CD8-positive, alpha-beta memory T cell (primary cell): Measurements from ENCODE around the gene CH25H. TPM values are rescaled to one million over a fixed set of nuclear protein-coding genes. Genes with fewer than 3 reads are reported as not detected.

ENCODE experiments used
- CTCF ChIA-PET: fragments of 350-600 bp; sonication (Branson Sonifier 250); formaldehyde crosslinking; loops from one replicate; lab custom pipeline; 2021; ENCODE audit warnings: antibody characterized with exemption; lab: Charles Lee
- POLR2A ChIA-PET: fragments of 350-600 bp; sonication (Branson Sonifier 250); formaldehyde crosslinking; loops from one replicate; lab custom pipeline; 2021; ENCODE audit warnings: antibody characterized with exemption; lab: Charles Lee
- DNase-seq, 5 donors: peaks; one replicate each; pipeline versions ENCODE4 v3.0.0 to v3.0.0-alpha.2; 2020 to 2022; ENCODE audit warnings: mixed read lengths in 1 of 5
- H3K27ac ChIP-seq: one replicate; pipeline ENCODE4 v1.7.0; 2013; ENCODE audit warnings: low read depth, mild to moderate bottlenecking, low read length, moderate library complexity
- H3K27me3 ChIP-seq: 2 replicates; pipeline ENCODE4 v1.7.0; 2013; ENCODE audit warnings: low read length, mild to moderate bottlenecking; ENCODE audit not compliant: insufficient read depth, poor library complexity, severe bottlenecking
- H3K36me3 ChIP-seq: 2 replicates; pipeline ENCODE4 v1.7.0; 2013; ENCODE audit warnings: mild to moderate bottlenecking, low read length, moderate library complexity; ENCODE audit not compliant: insufficient read depth
- H3K4me1 ChIP-seq: 2 replicates; pipeline ENCODE4 v1.7.0; 2013; ENCODE audit warnings: mild to moderate bottlenecking, low read length, moderate library complexity; ENCODE audit not compliant: insufficient read depth
- H3K4me3 ChIP-seq: 2 replicates; pipeline ENCODE4 v1.7.0; 2013; ENCODE audit warnings: mild to moderate bottlenecking, low read length
- H3K9me3 ChIP-seq: 2 replicates; pipeline ENCODE4 v1.7.0; 2013; ENCODE audit warnings: mild to moderate bottlenecking, low read length
- H3K27ac Mint-ChIP-seq, 8 donors: one replicate each; pipeline ENCODE4 v1.8.0; 2020 to 2021; ENCODE audit warnings: mixed read lengths in 8 of 8, mild to moderate bottlenecking in 6 of 8, inconsistent platforms in 3 of 8, moderate library complexity in 3 of 8
- H3K27me3 Mint-ChIP-seq, 2 donors: one replicate each; pipeline ENCODE4 v1.8.0; 2020 to 2021; ENCODE audit warnings: mixed read lengths in 2 of 2, mild to moderate bottlenecking in 1 of 2, moderate library complexity in 1 of 2
- H3K36me3 Mint-ChIP-seq, 3 donors: one replicate each; pipeline ENCODE4 v1.8.0; 2020 to 2021; ENCODE audit warnings: mixed read lengths in 3 of 3, inconsistent platforms in 1 of 3, mild to moderate bottlenecking in 1 of 3
- H3K4me1 Mint-ChIP-seq, 3 donors: one replicate each; pipeline ENCODE4 v1.8.0; 2020 to 2021; ENCODE audit warnings: mixed read lengths in 3 of 3, inconsistent platforms in 1 of 3, mild to moderate bottlenecking in 1 of 3
- H3K4me3 Mint-ChIP-seq, 7 donors: one replicate each; pipeline ENCODE4 v1.8.0; 2020 to 2021; ENCODE audit warnings: mixed read lengths in 7 of 7, mild to moderate bottlenecking in 6 of 7, moderate library complexity in 4 of 7, inconsistent platforms in 2 of 7
- H3K9me3 Mint-ChIP-seq, 5 donors: one replicate each; pipeline ENCODE4 v1.8.0; 2020 to 2022; ENCODE audit warnings: mixed read lengths in 5 of 5, mild to moderate bottlenecking in 3 of 5, moderate library complexity in 2 of 5, inconsistent platforms in 1 of 5
- polyA plus RNA-seq: library from polyadenylated mRNA; unstranded; fragments of 300-500 nt; fragmentation: Illumina TruSeq; gene quantifications from one replicate; pipeline ENCODE4 v1.2.3, GENCODE V29; 2021
- total RNA-seq, 2 experiments: library from RNA; stranded (reverse); gene quantifications; one replicate each; pipeline ENCODE4 v1.2.3, GENCODE V29; 2021

The CH25H gene
- total and polyA plus RNA-seq, 3 experiments from 2014 or later, result 0.24 TPM; not detected in 2

DNA sequence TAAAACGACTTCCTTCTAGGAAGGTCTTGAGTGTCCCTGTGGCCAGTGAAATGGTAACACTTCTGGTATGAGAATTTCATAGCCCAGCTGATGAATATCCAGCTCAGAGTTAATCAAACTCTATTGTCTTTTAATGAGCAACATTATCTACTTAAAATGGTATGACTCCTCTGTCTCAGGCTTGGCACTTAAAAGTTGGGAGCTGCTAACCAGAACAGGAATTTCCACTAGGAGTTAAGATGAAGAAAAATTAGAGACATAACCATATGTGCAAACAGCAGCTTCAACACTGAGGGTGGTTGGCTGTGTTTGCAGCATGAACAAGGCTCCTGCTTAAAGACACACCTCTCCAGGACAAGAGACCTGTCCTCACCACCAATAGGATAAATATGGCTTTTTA lies 46.8 kb downstream of the CH25H start:
- no peaks in the 10 kb centered on the region for H3K9me3 Mint-ChIP-seq
- Histone ChIP-seq H3K27ac (no peak overlapping the region), H3K4me1 (peaks cover 8% of the 10 kb centered on the region), H3K27me3 (no peaks in the 10 kb centered on the region), H3K4me3 (no peak overlapping the region), H3K9me3 (no peaks in the 10 kb centered on the region), H3K36me3 (no peaks in the 10 kb centered on the region)
- ChIA-PET CTCF (no interaction called here), POLR2A (no interaction called here)
- H3K4me3 Mint-ChIP-seq, result no peak overlapping the region
- H3K27ac Mint-ChIP-seq, result no peak overlapping the region
- peaks cover 4 to 13% of the 10 kb centered on the region in 2 donors for H3K27me3 Mint-ChIP-seq
- H3K4me1 Mint-ChIP-seq, result peaks cover 15% of the 10 kb centered on the region in 3 donors
- H3K36me3 Mint-ChIP-seq, result no peaks in the 10 kb centered on the region
- DNase-seq, result no peak

DNA sequence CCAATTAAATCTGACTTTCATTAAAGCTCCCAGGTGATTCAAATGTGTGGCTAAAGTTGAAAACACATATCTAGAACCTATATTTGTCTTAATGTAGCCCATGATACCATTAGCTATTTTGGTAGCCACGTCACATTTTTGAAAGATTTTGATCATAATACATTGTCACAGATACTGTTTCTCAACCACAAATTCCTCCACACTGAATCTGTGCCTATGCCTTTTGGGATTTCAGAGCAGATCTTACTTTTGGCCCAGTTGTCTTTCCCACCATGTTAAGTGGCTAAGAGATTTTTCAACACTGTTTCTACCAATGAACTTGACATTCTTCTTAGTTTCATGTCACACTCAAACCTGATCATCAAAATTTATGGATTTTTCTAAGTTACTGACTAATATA lies 47.4 kb downstream of the CH25H start:
- no peaks in the 10 kb centered on the region for H3K36me3 Mint-ChIP-seq
- peaks cover 15% of the 10 kb centered on the region in 3 donors for H3K4me1 Mint-ChIP-seq
- Histone ChIP-seq H3K9me3 (no peaks in the 10 kb centered on the region), H3K4me1 (peaks cover 8% of the 10 kb centered on the region), H3K36me3 (no peaks in the 10 kb centered on the region), H3K27me3 (no peaks in the 10 kb centered on the region), H3K4me3 (no peak overlapping the region), H3K27ac (no peak overlapping the region)
- ChIA-PET POLR2A (no interaction called here), CTCF (no interaction called here)
- DNase-seq, result no peak
- H3K9me3 Mint-ChIP-seq, result no peaks in the 10 kb centered on the region
- H3K27me3 Mint-ChIP-seq, result peaks cover 9 to 17% of the 10 kb centered on the region in 2 donors
- no peak overlapping the region for H3K27ac Mint-ChIP-seq
- H3K4me3 Mint-ChIP-seq, result no peak overlapping the region

DNA sequence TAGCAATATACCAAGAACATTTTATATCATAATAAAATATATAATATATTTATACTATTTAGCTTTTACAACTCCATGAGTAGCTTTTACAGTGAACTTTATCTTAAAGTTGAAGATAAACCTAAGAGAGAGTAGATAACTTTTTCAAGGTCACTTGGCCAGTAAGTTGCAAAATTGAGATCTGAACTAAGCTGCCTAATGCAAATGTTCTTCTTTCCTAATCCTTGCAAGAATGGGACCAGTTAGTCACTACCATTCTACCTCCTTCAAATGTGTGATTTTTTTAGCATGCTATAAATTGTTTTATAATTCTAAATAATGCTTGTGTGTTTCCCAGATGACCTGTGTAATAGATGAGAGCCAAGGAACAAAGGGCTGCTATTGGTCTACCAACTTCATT lies 47.8 kb downstream of the CH25H start:
- CTCF ChIA-PET, result no interaction called here

DNA sequence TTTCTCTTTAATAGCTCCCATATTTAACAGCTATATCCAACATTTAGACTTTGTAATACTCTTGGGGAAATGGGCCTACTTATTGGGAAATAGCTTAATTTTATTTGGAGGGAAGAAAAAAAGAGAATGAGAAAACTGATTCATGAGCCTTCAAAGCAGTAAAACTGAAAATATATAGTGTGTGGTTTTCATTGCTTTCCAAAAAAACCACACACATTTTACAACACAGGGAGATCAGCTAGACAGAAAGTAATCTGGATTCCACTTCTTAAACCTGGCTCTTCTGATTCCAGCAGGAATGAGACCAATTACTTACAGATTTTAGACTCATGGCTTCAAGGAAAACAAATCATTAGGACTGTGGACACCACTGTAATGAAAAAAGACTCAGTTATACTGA lies 48.7 kb downstream of the CH25H start:
- H3K27me3 ChIP-seq, result no peaks in the 10 kb centered on the region
- Mint-ChIP-seq H3K4me1 (peaks cover 3 to 5% (median 4%) of the 10 kb centered on the region in 3 donors), H3K9me3 (no peaks in the 10 kb centered on the region), H3K27ac (no peak overlapping the region), H3K4me3 (no peak overlapping the region), H3K27me3 (peaks cover 14 to 17% of the 10 kb centered on the region in 2 donors), H3K36me3 (no peaks in the 10 kb centered on the region)
- DNase-seq, result no peak
- H3K9me3 ChIP-seq, result no peaks in the 10 kb centered on the region
- no peak overlapping the region for H3K4me3 ChIP-seq
- H3K36me3 ChIP-seq, result no peaks in the 10 kb centered on the region
- H3K27ac ChIP-seq, result no peak overlapping the region
- ChIA-PET CTCF (no interaction called here), POLR2A (no interaction called here)
- H3K4me1 ChIP-seq, result peaks cover 6% of the 10 kb centered on the region

More for the DNA sequence above, 47.8 kb downstream of the CH25H start:
- Histone ChIP-seq H3K27ac (no peak overlapping the region), H3K4me3 (no peak overlapping the region), H3K27me3 (no peaks in the 10 kb centered on the region), H3K36me3 (no peaks in the 10 kb centered on the region), H3K9me3 (no peaks in the 10 kb centered on the region), H3K4me1 (peaks cover 8% of the 10 kb centered on the region)
- H3K36me3 Mint-ChIP-seq, result no peaks in the 10 kb centered on the region
- H3K27me3 Mint-ChIP-seq, result peaks cover 13 to 17% of the 10 kb centered on the region in 2 donors
- no peak overlapping the region for H3K27ac Mint-ChIP-seq
- H3K4me3 Mint-ChIP-seq, result no peak overlapping the region
- DNase-seq, result no peak
- peaks cover 12 to 13% (median 13%) of the 10 kb centered on the region in 3 donors for H3K4me1 Mint-ChIP-seq
- POLR2A ChIA-PET, result no interaction called here
- no peaks in the 10 kb centered on the region for H3K9me3 Mint-ChIP-seq

DNA sequence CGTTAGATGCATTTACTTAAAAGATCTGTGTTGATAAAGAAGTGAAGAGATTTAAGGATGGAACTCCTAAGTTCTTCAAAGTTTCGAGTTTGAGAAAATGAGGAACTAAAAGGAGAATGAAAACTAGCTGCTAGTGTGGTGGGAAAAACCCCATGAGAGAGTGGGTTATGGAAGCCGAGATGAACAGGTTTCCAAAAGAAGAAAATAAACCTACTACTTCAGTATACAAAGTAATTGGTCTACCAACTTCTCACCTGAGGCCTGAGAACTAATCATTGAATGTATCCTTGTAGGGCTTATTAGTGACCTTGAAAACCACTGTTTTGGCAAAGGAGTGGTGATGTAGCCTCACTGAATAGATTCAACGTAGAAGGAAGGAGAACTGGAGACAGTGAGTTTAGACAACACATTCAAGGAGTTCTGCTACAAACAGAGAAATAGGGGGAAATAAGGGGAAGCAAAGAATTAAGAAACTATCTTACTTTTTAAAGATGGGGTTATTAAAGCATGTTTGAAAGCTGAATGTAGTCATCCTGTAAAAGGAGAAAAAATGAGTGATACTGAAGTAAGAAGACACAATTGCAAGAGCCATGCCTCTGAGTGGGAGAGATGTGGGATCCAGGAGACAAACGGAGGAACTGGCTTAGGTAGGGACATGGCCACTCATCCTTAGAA lies 50.8 kb downstream of the CH25H start:
- H3K27ac Mint-ChIP-seq, result no peak overlapping the region
- Histone ChIP-seq H3K9me3 (no peaks in the 10 kb centered on the region), H3K27ac (no peak overlapping the region), H3K4me1 (no peaks in the 10 kb centered on the region), H3K36me3 (no peaks in the 10 kb centered on the region), H3K27me3 (no peaks in the 10 kb centered on the region), H3K4me3 (no peak overlapping the region)
- peaks cover 14 to 21% of the 10 kb centered on the region in 2 donors for H3K27me3 Mint-ChIP-seq
- H3K4me1 Mint-ChIP-seq, result no peaks in the 10 kb centered on the region
- DNase-seq, result no peak
- H3K36me3 Mint-ChIP-seq, result no peaks in the 10 kb centered on the region
- H3K4me3 Mint-ChIP-seq, result no peak overlapping the region
- H3K9me3 Mint-ChIP-seq, result no peaks in the 10 kb centered on the region
- ChIA-PET CTCF (no interaction called here), POLR2A (no interaction called here)

Other genes starting within 250 kb of the CH25H start
- 10 to 100 TPM; 77.9 to 78.5 TPM for gene FAS, start 216.5 kb downstream of the CH25H start, total RNA-seq
- gene FAS, start 216.5 kb downstream of the CH25H start, polyA plus RNA-seq, result 41.6 TPM
- gene LIPA, start 44.5 kb upstream of the CH25H start, total RNA-seq, result 10 to 100 TPM; 22.9 to 23.9 TPM
- 98.0 TPM for gene LIPA, start 44.5 kb upstream of the CH25H start, polyA plus RNA-seq
- 1 to 10 TPM; 1.3 to 1.5 TPM for gene IFIT2, start 94.7 kb upstream of the CH25H start, total RNA-seq
- 7.1 TPM for gene IFIT2, start 94.7 kb upstream of the CH25H start, polyA plus RNA-seq
- under 1 TPM; 0.35 to 0.63 TPM for gene IFIT3, start 120.7 kb upstream of the CH25H start, total RNA-seq
- gene IFIT3, start 120.7 kb upstream of the CH25H start, polyA plus RNA-seq, result 3.7 TPM
- not detected for gene IFIT1B, start 170.7 kb upstream of the CH25H start, total RNA-seq
- 0.14 TPM for gene IFIT1B, start 170.7 kb upstream of the CH25H start, polyA plus RNA-seq
- gene IFIT1, start 185.3 kb upstream of the CH25H start, total RNA-seq, result under 1 TPM; 0.39 to 0.71 TPM
- gene IFIT1, start 185.3 kb upstream of the CH25H start, polyA plus RNA-seq, result 4.1 TPM
- 1 to 10 TPM; 6.2 to 6.5 TPM for gene IFIT5, start 207.3 kb upstream of the CH25H start, total RNA-seq
- 7.9 TPM for gene IFIT5, start 207.3 kb upstream of the CH25H start, polyA plus RNA-seq